ENCODE data around the gene GALM.
A peak's percentile ranks its signal among the peaks of the same experiment; 100 is the strongest.
"Not testable (repeated sequence)": the region's sequence is repeated elsewhere in the genome, so short reads cannot be mapped to it uniquely, and the experiment has no call there.

GALM gene

GRCh38 chr2:38711558-38711957 lies 45.6 kb downstream of the GALM start:
- no peak for DNase-seq (ENCODE audit: low spot score)

- DNase-seq (ENCODE audit: low spot score), result no peak
These were observed 46.5 kb downstream of the GALM start for GRCh38 chr2:38712413-38712812.

GRCh38 chr2:38712871-38713270 lies 47.0 kb downstream of the GALM start:
- DNase-seq (ENCODE audit: low spot score), result no peak

- no peak for DNase-seq (ENCODE audit: low spot score)
These were observed 47.4 kb downstream of the GALM start for GRCh38 chr2:38713338-38713737.

DNA sequence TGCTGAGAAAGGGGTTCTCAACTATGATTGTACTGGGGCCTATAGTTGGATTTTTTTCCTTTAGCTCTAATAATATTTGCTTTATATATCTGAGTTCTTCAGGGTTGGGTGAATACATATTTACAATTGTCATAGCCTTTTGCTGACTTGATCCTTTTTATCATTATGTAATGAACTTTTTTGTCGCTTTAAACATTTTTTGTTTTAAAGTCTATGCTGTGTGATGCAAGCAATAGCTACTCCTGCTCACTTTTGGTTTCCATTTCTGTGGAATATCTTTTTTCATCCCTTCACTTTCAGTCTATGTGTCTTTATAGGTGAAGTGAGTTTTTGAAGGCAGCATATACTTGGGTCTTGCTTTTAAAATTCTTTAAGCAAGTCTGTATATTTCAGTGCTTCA lies 49.0 kb downstream of the GALM start:
- DNase-seq (ENCODE audit: low spot score), result not testable (repeated sequence)

- DNase-seq (ENCODE audit: low spot score), result no peak
These were observed 50.3 kb downstream of the GALM start for GRCh38 chr2:38716185-38716584.

DNA sequence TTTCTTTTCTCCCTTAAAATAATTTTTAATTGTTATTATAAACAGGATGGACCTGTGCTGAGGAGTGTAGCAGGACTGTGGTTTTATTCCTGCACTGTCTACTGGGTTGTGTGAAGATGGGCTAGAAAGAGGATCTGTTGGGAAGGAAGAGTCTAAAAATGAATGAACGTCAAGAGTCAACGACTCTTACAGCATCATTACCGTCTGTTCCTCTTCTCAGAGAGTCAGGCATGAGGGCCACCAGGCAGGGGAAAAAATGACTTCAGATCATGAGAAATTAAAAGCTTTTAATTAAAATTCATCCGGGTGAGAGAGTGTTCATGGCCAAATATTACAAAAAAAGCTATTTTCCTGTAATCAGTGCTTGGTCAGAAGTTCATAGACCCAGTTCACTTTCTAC lies 52.7 kb downstream of the GALM start:
- DNase-seq (ENCODE audit: low spot score), result no peak

GRCh38 chr2:38719706-38720105 lies 53.8 kb downstream of the GALM start:
- DNase-seq (ENCODE audit: low spot score), result no peak

- DNase-seq (ENCODE audit: low spot score), result peak; percentile 44
These were observed 54.8 kb downstream of the GALM start for GRCh38 chr2:38720613-38721241.

GRCh38 chr2:38722271-38723061 lies 56.6 kb downstream of the GALM start:
- DNase-seq (ENCODE audit: low spot score), result no peak

DNA sequence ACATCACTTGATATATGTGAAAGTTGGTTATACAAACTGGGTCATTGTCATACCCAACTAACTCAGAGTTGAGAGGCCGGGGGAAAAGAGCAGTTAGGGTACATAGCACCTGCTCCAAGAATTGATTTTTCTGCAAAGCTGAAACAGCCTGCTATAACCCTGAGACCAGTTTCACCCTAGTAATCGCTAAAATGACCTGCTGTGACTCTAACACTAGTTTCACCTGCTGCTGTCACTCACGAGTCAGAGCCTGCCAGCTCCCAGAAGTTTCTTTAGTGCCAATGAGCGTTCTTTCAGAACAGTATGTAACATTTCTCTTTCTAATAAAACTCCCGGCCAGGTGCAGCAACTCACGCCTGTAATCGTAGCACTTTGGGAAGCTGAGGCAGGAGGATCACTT lies 57.3 kb downstream of the GALM start:
- DNase-seq (ENCODE audit: low spot score), result no peak

DNA sequence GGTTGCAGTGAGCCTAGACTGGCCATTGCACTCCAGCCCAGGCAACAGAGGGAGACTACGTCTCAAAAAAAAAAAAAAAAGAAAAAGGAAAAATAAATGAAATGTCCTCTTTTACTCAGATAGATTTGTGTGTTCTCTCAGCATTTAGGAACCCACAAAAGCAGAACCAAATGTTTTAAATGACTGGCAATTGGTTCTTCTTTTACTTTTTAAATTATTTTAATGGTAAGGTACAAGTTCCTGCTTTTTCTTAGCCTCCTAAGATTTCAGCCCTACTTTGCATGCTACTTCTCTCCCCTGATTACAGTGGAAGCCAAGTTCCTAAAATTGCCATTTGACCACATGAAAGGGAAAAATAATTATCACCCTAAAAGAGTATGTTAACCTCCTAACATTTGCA lies 61.7 kb downstream of the GALM start:
- DNase-seq (ENCODE audit: low spot score), result no peak

- DNase-seq (ENCODE audit: low spot score), result no peak
These were observed 62.8 kb downstream of the GALM start for GRCh38 chr2:38728694-38729093.

DNA sequence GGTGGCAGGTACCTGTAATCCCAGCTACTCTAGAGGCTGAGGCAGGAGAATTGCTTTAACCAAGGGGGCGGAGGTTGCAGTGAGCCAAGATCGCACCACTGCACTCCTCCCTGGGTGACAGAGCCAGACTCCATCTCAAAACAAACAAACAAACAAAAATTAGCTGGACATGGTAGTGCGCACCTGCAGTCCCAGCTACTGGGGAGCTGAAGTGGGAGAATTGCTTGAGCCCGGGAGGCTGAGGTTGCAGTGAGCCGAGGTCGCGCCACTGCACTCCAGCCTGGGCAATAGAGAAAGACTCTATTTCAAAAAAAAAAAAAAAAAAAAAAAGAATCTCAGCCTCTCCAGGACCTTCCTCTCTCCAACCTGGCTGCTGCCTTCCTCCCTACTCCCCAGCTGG lies 65.2 kb downstream of the GALM start:
- DNase-seq (ENCODE audit: low spot score), result no peak

DNA sequence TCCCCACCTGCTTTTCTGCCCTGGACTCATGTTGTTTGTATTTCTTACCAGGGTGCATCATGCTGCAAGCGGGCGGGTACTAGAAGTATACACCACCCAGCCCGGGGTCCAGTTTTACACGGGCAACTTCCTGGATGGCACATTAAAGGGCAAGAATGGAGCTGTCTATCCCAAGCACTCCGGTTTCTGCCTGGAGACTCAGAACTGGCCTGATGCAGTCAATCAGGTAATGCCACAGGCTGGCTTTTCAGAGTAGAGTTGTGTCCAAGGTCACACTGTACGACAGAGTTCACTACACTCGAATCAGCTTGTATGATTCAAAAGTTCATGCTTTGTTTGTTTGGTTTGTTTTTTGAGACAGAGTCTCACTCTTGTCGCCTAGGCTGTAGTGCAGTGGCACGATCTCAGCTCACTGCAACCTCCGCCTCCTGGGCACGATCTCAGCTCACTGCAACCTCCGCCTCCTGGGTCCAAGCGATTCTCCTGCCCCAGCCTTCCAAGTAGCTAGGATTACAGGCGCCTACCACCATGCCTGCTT lies 65.8 kb downstream of the GALM start:
- no peak for DNase-seq (ENCODE audit: low spot score)

- DNase-seq (ENCODE audit: low spot score), result no peak
These were observed 67.5 kb downstream of the GALM start for GRCh38 chr2:38733300-38733971.

GRCh38 chr2:38734299-38735058 lies 68.6 kb downstream of the GALM start:
- no peak for DNase-seq (ENCODE audit: low spot score)

- DNase-seq (ENCODE audit: low spot score), result no peak
These were observed 70.0 kb downstream of the GALM start for GRCh38 chr2:38735999-38736320.

DNA sequence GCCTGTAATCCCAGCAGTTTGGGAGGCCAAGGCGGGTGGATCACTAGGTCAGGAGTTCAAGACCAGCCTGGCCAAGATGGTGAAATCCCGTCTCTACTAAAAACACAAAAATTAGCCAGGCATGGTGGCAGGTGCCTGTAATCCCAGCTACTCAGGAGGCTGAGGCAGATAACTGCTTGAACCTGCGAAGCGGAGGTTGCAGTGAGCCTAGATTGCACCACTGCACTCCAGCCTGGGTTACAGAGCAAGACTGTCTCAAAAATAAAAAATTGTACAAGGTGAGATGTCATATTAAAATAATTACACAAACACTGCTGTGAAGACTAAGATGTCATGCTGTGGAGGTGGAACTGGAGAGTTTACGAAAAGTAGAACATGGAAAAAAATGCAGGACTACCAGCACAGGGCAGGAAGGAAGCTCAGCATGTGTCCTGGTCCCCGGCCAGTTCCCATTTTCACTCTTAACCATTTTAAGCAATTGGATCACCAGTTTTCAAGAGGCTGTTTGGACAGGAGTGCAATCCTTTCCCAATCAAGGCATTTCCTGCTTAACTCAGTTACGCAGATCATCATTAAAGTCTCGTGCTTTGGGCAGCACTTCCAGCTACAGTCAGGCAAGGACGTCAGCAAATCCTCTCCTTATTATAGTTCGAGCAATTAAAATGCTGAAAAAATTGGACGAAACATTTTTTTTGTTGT lies 71.2 kb downstream of the GALM start:
- not testable (repeated sequence) for DNase-seq (ENCODE audit: low spot score)

GRCh38 chr2:38737925-38738324 lies 72.0 kb downstream of the GALM start:
- no peak for DNase-seq (ENCODE audit: low spot score)

DNA sequence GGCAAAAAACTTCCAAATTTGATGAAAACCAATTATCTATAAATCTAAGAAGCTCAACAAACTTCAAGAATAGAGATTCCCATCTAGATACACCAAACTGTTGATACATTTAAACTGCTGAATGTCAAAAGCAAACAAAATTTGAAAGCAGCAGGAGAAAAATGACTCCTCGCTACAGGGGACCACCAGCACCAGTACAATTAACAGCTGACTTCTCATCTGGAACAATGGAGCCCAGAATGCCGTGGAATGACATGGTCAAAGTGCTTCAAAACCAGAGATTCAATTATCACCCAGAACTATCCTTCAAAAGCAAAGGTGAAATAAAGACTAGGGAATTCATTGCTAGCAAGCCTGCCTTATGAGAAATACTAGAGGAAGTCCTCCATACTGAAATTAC lies 73.6 kb downstream of the GALM start:
- DNase-seq (ENCODE audit: low spot score), result no peak
